Measurements from ENCODE around the gene RDX. TPM values are rescaled to one million over a fixed set of nuclear protein-coding genes. Genes with fewer than 3 reads are reported as not detected.

Gene RDX
- total and polyA plus RNA-seq, 2 donors from 2014 or later, result 28.0 to 97.3 TPM

DNA sequence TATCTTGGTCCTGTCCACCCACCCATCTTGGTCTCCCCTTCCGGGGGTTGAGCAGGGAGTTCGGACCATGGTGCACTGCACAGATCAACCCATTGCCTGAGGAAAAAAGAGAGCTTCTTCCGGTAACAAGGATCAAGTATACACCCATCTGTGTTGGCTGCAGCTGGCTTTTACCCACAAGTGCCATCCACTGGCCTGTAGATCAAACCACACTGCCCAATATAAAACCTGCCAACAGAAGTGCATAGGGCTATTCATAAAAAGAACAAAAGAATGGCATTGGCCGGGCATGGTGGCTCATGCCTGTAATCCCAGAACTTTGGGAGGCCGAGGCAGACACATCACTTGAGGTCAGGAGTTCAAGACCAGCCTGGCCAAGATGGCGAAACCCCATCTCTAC is 108.7 kb downstream of the RDX start:
- Histone ChIP-seq H3K4me1 (ENCODE audit: control insufficient read depth in 2 of 3, insufficient read depth in 2 of 3, low read depth in 1 of 3, low read length in 3 of 3) (no peaks in the 10 kb centered on the region), H3K27ac (ENCODE audit: low read depth in 2 of 2, low read length in 2 of 2) (no peak overlapping the region), H3K36me3 (ENCODE audit: control insufficient read depth in 2 of 3, insufficient read depth in 3 of 3, low read length in 3 of 3) (no peaks in the 10 kb centered on the region), H3K27me3 (ENCODE audit: control insufficient read depth, insufficient read depth, low read length) (no peaks in the 10 kb centered on the region), H3K4me3 (ENCODE audit: low read length in 3 of 3) (no peak overlapping the region), H3K9ac (ENCODE audit: low read length in 3 of 3) (no peak overlapping the region), H3K9me3 (ENCODE audit: control insufficient read depth in 2 of 3, insufficient read depth in 1 of 3, low read length in 3 of 3) (no peaks in the 10 kb centered on the region)
- DNase-seq, result no peak
- TF ChIP-seq, protein P1, sequence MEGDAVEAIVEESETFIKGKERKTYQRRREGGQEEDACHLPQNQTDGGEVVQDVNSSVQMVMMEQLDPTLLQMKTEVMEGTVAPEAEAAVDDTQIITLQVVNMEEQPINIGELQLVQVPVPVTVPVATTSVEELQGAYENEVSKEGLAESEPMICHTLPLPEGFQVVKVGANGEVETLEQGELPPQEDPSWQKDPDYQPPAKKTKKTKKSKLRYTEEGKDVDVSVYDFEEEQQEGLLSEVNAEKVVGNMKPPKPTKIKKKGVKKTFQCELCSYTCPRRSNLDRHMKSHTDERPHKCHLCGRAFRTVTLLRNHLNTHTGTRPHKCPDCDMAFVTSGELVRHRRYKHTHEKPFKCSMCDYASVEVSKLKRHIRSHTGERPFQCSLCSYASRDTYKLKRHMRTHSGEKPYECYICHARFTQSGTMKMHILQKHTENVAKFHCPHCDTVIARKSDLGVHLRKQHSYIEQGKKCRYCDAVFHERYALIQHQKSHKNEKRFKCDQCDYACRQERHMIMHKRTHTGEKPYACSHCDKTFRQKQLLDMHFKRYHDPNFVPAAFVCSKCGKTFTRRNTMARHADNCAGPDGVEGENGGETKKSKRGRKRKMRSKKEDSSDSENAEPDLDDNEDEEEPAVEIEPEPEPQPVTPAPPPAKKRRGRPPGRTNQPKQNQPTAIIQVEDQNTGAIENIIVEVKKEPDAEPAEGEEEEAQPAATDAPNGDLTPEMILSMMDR (IDR thresholded peaks at IDR 0.05; ENCODE audit: borderline replicate concordance, extremely low read depth, insufficient read depth), result no peak
- FAIRE-seq, result no peak
- intact Hi-C loops (cut with DNase I), result no loop called here

DNA sequence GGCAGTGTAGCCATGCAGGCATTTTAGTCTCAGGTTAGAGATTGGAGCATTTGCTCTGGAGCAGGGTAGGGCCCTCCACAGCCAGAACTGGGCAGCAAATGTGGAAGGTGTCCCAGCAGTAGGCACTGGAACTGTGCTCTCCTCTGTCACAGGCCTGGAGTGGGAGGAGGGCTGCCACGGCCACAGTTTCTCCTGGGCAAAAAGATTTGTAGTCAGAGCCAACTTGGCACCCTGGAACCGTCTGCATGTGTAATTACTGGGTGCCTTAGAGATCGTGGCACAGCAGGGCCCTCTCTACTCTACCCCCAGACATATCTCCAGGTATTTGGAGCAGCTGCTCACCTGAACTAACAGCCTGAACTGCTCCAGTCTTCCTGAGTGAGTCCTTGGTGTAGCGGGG is 109.5 kb downstream of the RDX start:
- FAIRE-seq (no peak), DNase-seq (no peak)
- TF ChIP-seq, protein P1 (IDR thresholded peaks at IDR 0.05; ENCODE audit: borderline replicate concordance, extremely low read depth, insufficient read depth), result no peak
- no peak overlapping the region for H3K4me3 ChIP-seq (ENCODE audit: low read length in 3 of 3)
- no peak overlapping the region for H3K9ac ChIP-seq (ENCODE audit: low read length in 3 of 3)
- H3K27me3 ChIP-seq (ENCODE audit: control insufficient read depth, insufficient read depth, low read length), result no peaks in the 10 kb centered on the region
- no peaks in the 10 kb centered on the region for H3K36me3 ChIP-seq (ENCODE audit: control insufficient read depth in 2 of 3, insufficient read depth in 3 of 3, low read length in 3 of 3)
- no peaks in the 10 kb centered on the region for H3K4me1 ChIP-seq (ENCODE audit: control insufficient read depth in 2 of 3, insufficient read depth in 2 of 3, low read depth in 1 of 3, low read length in 3 of 3)
- H3K9me3 ChIP-seq (ENCODE audit: control insufficient read depth in 2 of 3, insufficient read depth in 1 of 3, low read length in 3 of 3), result no peaks in the 10 kb centered on the region
- no peak overlapping the region for H3K27ac ChIP-seq (ENCODE audit: low read depth in 2 of 2, low read length in 2 of 2)
- intact Hi-C loops (cut with DNase I), result no loop called here

DNA sequence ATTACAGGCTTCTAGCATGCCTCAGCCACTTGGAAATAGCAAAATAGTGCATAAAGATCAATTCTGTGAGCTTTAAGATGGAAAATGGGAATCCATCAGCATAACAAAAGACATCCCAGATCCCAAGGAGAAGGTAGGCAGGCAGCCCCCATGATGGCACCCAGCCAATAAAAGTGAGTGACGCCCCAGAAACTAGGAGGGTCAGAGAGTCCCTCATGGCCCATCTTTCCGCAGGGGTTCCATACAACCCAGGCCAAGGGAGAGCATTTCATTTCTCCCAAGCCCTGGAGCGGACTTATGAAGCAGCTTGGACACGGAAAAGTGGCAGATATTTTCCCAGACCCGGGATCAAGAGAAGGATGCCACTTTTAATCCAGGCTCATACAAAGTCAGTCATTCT is 110.0 kb downstream of the RDX start:
- Histone ChIP-seq H3K36me3 (ENCODE audit: control insufficient read depth in 2 of 3, insufficient read depth in 3 of 3, low read length in 3 of 3) (no peaks in the 10 kb centered on the region), H3K27me3 (ENCODE audit: control insufficient read depth, insufficient read depth, low read length) (no peaks in the 10 kb centered on the region), H3K9me3 (ENCODE audit: control insufficient read depth in 2 of 3, insufficient read depth in 1 of 3, low read length in 3 of 3) (no peaks in the 10 kb centered on the region), H3K27ac (ENCODE audit: low read depth in 2 of 2, low read length in 2 of 2) (no peak overlapping the region), H3K9ac (ENCODE audit: low read length in 3 of 3) (no peak overlapping the region), H3K4me3 (ENCODE audit: low read length in 3 of 3) (no peak overlapping the region), H3K4me1 (ENCODE audit: control insufficient read depth in 2 of 3, insufficient read depth in 2 of 3, low read depth in 1 of 3, low read length in 3 of 3) (no peaks in the 10 kb centered on the region)
- FAIRE-seq (no peak), DNase-seq (no peak)
- intact Hi-C loops (cut with DNase I), result no loop called here
- TF ChIP-seq, protein P1 (IDR thresholded peaks at IDR 0.05; ENCODE audit: borderline replicate concordance, extremely low read depth, insufficient read depth), result no peak

DNA sequence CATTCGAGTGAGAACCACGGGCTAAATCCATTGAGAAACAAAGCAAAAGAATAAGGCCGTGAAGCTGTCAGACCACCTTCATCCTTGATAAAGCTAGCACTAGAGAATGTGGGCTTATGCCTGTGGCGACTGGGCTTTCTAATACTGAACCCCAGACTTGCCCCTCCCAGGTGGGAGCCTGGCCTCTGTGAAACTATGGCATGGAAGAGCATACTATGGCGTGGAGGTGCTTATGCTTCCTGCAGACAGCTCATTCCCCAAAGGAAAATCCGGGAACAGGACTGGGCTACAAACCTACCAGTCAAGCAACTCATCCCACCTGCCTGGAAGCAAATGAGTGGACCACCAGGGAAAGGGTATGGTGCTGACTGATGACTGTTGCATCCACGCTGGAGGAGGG is 110.8 kb downstream of the RDX start:
- Histone ChIP-seq H3K9ac (ENCODE audit: low read length in 3 of 3) (no peak overlapping the region), H3K27ac (ENCODE audit: low read depth in 2 of 2, low read length in 2 of 2) (no peak overlapping the region), H3K27me3 (ENCODE audit: control insufficient read depth, insufficient read depth, low read length) (no peaks in the 10 kb centered on the region), H3K9me3 (ENCODE audit: control insufficient read depth in 2 of 3, insufficient read depth in 1 of 3, low read length in 3 of 3) (no peaks in the 10 kb centered on the region), H3K36me3 (ENCODE audit: control insufficient read depth in 2 of 3, insufficient read depth in 3 of 3, low read length in 3 of 3) (no peaks in the 10 kb centered on the region), H3K4me1 (ENCODE audit: control insufficient read depth in 2 of 3, insufficient read depth in 2 of 3, low read depth in 1 of 3, low read length in 3 of 3) (no peaks in the 10 kb centered on the region), H3K4me3 (ENCODE audit: low read length in 3 of 3) (no peak overlapping the region)
- DNase-seq (no peak), FAIRE-seq (no peak)
- intact Hi-C loops (cut with DNase I), result no loop called here
- TF ChIP-seq, protein P1 (IDR thresholded peaks at IDR 0.05; ENCODE audit: borderline replicate concordance, extremely low read depth, insufficient read depth), result no peak

Data from kidney (tissue), 14 donors.